Fibroblast of villous mesenchyme (primary cell): ENCODE measurements around the gene MYPN. TPM values are rescaled to one million over a fixed set of nuclear protein-coding genes. Genes with fewer than 3 reads are reported as not detected.
"Not testable (repeated sequence)": the region's sequence is repeated elsewhere in the genome, so short reads cannot be mapped to it uniquely, and the experiment has no call there.

Experiments
- DNase-seq: peaks from one replicate; pipeline ENCODE4 v3.0.0-alpha.2; 2010; ENCODE audit warnings: low read depth
- H3K4me3 ChIP-seq: 2 replicates; pipeline ENCODE4 v1.5.1; 2011; ENCODE audit warnings: low read depth, mild to moderate bottlenecking, low read length
- CTCF ChIP-seq: IDR thresholded peaks from 2 replicates; pipeline ENCODE4 v1.5.1; 2012; ENCODE audit warnings: low read depth, mild to moderate bottlenecking, low read length; ENCODE audit not compliant: insufficient read depth
- total RNA-seq: library from RNA; depleted of rRNA; stranded (reverse); fragments of >200 nt; gene quantifications from 2 replicates; pipeline ENCODE4 v1.2.3, GENCODE V29; 2012

The MYPN gene
- total RNA-seq, 1 donor: 18.6 TPM

- no peak overlapping the region for H3K4me3 ChIP-seq
- TF ChIP-seq CTCF: no peak
- no peak for DNase-seq
Measured at GRCh38 chr10:68188835-68189234, 79.5 kb downstream of the MYPN start.

- H3K4me3 ChIP-seq: no peak overlapping the region
- peak; percentile 19 for DNase-seq
- TF ChIP-seq CTCF: no peak
Measured at GRCh38 chr10:68192113-68192512, 82.8 kb downstream of the MYPN start.

GRCh38 chr10:68194290-68194689, 85.0 kb downstream of the MYPN start:
- no peak for TF ChIP-seq CTCF
- no peak for DNase-seq
- no peak overlapping the region for H3K4me3 ChIP-seq

GRCh38 chr10:68195776-68196175, 86.5 kb downstream of the MYPN start:
- DNase-seq, H3K4me3 ChIP-seq: not testable (repeated sequence)

- peak; percentile 67 for DNase-seq
- no peak for TF ChIP-seq CTCF
- H3K4me3 ChIP-seq: no peak overlapping the region
Measured at GRCh38 chr10:68196701-68197100, 87.4 kb downstream of the MYPN start.

GRCh38 chr10:68202960-68203353, 93.7 kb downstream of the MYPN start:
- peak; percentile 28 for DNase-seq
- TF ChIP-seq CTCF: no peak
- no peak overlapping the region for H3K4me3 ChIP-seq

GRCh38 chr10:68208424-68209042, 99.2 kb downstream of the MYPN start:
- no peak overlapping the region for H3K4me3 ChIP-seq
- peak; percentile 81 for TF ChIP-seq CTCF
- peak; percentile 76 for DNase-seq
